ENCODE results near the gene SMTNL1. TPM values are rescaled to one million over a fixed set of nuclear protein-coding genes. Genes with fewer than 3 reads are reported as not detected.

Gene SMTNL1
- not detected for total RNA-seq
- under 1 TPM in 2 of 3 donors, not detected in 1; 0.12 to 0.37 TPM for polyA plus RNA-seq
- total RNA-seq: 0 to 0.15 (median 0) reads per million in 6 experiments

GRCh38 chr11:57536947-57537619, at the start of gene SMTNL1:
TSS of gene SMTNL1 (plus strand) at chr11:57537595. CDS start at chr11:57542643, 5,048 bp downstream.
- Mint-ChIP-seq H3K9me3 (no peaks in the 10 kb centered on the region), H3K27ac (peak within 1 kb of the TSS in 1 of 10 donors; percentile 79), H3K4me3 (no peak within 1 kb of the TSS), H3K4me1 (peaks cover under 1 to 3% (median under 1%) of the 10 kb centered on the region in 4 donors), H3K36me3 (peaks cover 0 to 6% (median 3%) of the 10 kb centered on the region in 3 donors), H3K27me3 (no peaks in the 10 kb centered on the region)
- DNase-seq (no peak), ATAC-seq (no peak)
- POLR2A ChIA-PET: interaction anchor here (0.6 kb wide), 1 partner anchor 195 kb away, joined by 6 read pairs; no protein-coding TSS in a partner anchor

- DNase-seq: no peak
- Mint-ChIP-seq H3K9me3 (no peaks in the 10 kb centered on the region), H3K4me3 (no peak overlapping the region), H3K36me3 (peaks cover 23 to 69% (median 55%) of the 10 kb centered on the region in 3 donors), H3K27ac (no peak overlapping the region), H3K27me3 (peaks cover 8 to 40% (median 25%) of the 10 kb centered on the region in 5 donors), H3K4me1 (peaks cover 0 to 17% (median 3%) of the 10 kb centered on the region in 4 donors)
- POLR2A ChIA-PET: no interaction called here
- ATAC-seq: no peak
Observed at GRCh38 chr11:57487920-57488659, 49.3 kb upstream of the SMTNL1 start.

GRCh38 chr11:57490456-57491248, 46.7 kb upstream of the SMTNL1 start:
- Mint-ChIP-seq H3K36me3 (peaks cover 21 to 54% (median 41%) of the 10 kb centered on the region in 3 donors), H3K27me3 (peaks cover 4 to 27% (median 17%) of the 10 kb centered on the region in 5 donors), H3K9me3 (no peaks in the 10 kb centered on the region), H3K27ac (no peak overlapping the region), H3K4me1 (peaks cover 0 to 5% (median 0%) of the 10 kb centered on the region in 4 donors), H3K4me3 (no peak overlapping the region)
- POLR2A ChIA-PET: interaction anchor here (1.0 kb wide), 1 partner anchor 40 kb away, joined by 5 read pairs; the partner anchor contains the start of gene TIMM10
- no peak for ATAC-seq
- DNase-seq: no peak

GRCh38 chr11:57491371-57492061, 45.9 kb upstream of the SMTNL1 start:
- no peaks in the 10 kb centered on the region for H3K9me3 Mint-ChIP-seq
- ATAC-seq (peak; percentile 40 to 59), DNase-seq (peak in 7 of 10 donors; percentile 31 to 68 (median 41))
- peaks cover 0 to 5% (median 0%) of the 10 kb centered on the region in 4 donors for H3K4me1 Mint-ChIP-seq
- no peak overlapping the region for H3K4me3 Mint-ChIP-seq
- H3K27me3 Mint-ChIP-seq: peaks cover 4 to 23% (median 17%) of the 10 kb centered on the region in 5 donors
- no peak overlapping the region for H3K27ac Mint-ChIP-seq
- POLR2A ChIA-PET: interaction anchor here (0.6 to 1.0 kb wide), 2 partner anchors 32 to 39 kb away, joined by 3 to 5 read pairs; partner anchors contain the start of gene TIMM10
- peaks cover 18 to 52% (median 37%) of the 10 kb centered on the region in 3 donors for H3K36me3 Mint-ChIP-seq

- H3K36me3 Mint-ChIP-seq: peaks cover 2 to 50% (median 19%) of the 10 kb centered on the region in 3 donors
- peak; percentile 60 to 87 (median 74) for DNase-seq
- peak; percentile 95 to 99 for ATAC-seq
- H3K27me3 Mint-ChIP-seq: peaks cover 0 to 5% (median 2%) of the 10 kb centered on the region in 5 donors
- POLR2A ChIA-PET: interaction anchor here (0.6 to 2.5 kb wide), 6 partner anchors 13 to 45 kb away, joined by 3 to 39 read pairs (median 4); partner anchors contain the start of gene TIMM10
- H3K4me1 Mint-ChIP-seq: peaks cover 0 to under 1% (median 0%) of the 10 kb centered on the region in 4 donors
- no peak overlapping the region for H3K4me3 Mint-ChIP-seq
- H3K27ac Mint-ChIP-seq: peak overlapping the region in 1 of 10 donors; percentile 48
- H3K9me3 Mint-ChIP-seq: no peaks in the 10 kb centered on the region
Observed at GRCh38 chr11:57493507-57494503, 43.6 kb upstream of the SMTNL1 start.

GRCh38 chr11:57496109-57496820, 41.1 kb upstream of the SMTNL1 start:
- peaks cover 0 to 10% (median 6%) of the 10 kb centered on the region in 4 donors for H3K4me1 Mint-ChIP-seq
- peak in 1 of 10 donors; percentile 13 for DNase-seq
- no peaks in the 10 kb centered on the region for H3K9me3 Mint-ChIP-seq
- H3K36me3 Mint-ChIP-seq: peaks cover 0 to 38% (median 7%) of the 10 kb centered on the region in 3 donors
- H3K4me3 Mint-ChIP-seq: no peak overlapping the region
- H3K27me3 Mint-ChIP-seq: no peaks in the 10 kb centered on the region
- peak overlapping the region in 2 of 10 donors; percentile 43 to 57 for H3K27ac Mint-ChIP-seq
- POLR2A ChIA-PET: no interaction called here
- ATAC-seq: no peak

- POLR2A ChIA-PET: interaction anchor here (1.0 kb wide), 1 partner anchor 33 kb away, joined by 5 read pairs; the partner anchor contains the start of gene TIMM10
- H3K27ac Mint-ChIP-seq: peak overlapping the region in 2 of 10 donors; percentile 34 to 43
Observed at GRCh38 chr11:57497303-57498247, 39.8 kb upstream of the SMTNL1 start.

GRCh38 chr11:57498540-57498939, 38.9 kb upstream of the SMTNL1 start:
- peaks cover 0 to 10% (median 7%) of the 10 kb centered on the region in 4 donors for H3K4me1 Mint-ChIP-seq
- POLR2A ChIA-PET: no interaction called here
- DNase-seq (peak in 1 of 10 donors; percentile 19), ATAC-seq (no peak)
- no peaks in the 10 kb centered on the region for H3K27me3 Mint-ChIP-seq
- no peak overlapping the region for H3K4me3 Mint-ChIP-seq
- peaks cover 0 to 45% (median 7%) of the 10 kb centered on the region in 3 donors for H3K36me3 Mint-ChIP-seq
- no peak overlapping the region for H3K27ac Mint-ChIP-seq
- no peaks in the 10 kb centered on the region for H3K9me3 Mint-ChIP-seq

More at GRCh38 chr11:57497303-57498247, 39.8 kb upstream of the SMTNL1 start:
- no peak for ATAC-seq
- H3K4me1 Mint-ChIP-seq: peaks cover 0 to 10% (median 7%) of the 10 kb centered on the region in 4 donors
- DNase-seq: peak in 1 of 10 donors; percentile 35
- H3K36me3 Mint-ChIP-seq: peaks cover 0 to 42% (median 7%) of the 10 kb centered on the region in 3 donors
- no peaks in the 10 kb centered on the region for H3K27me3 Mint-ChIP-seq
- no peaks in the 10 kb centered on the region for H3K9me3 Mint-ChIP-seq
- no peak overlapping the region for H3K4me3 Mint-ChIP-seq

- Mint-ChIP-seq H3K4me1 (peaks cover 0 to 10% (median 7%) of the 10 kb centered on the region in 4 donors), H3K36me3 (peaks cover 0 to 46% (median 7%) of the 10 kb centered on the region in 3 donors), H3K27me3 (no peaks in the 10 kb centered on the region), H3K27ac (no peak overlapping the region), H3K4me3 (no peak overlapping the region), H3K9me3 (no peaks in the 10 kb centered on the region)
- DNase-seq (peak in 2 of 10 donors; percentile 14 to 62), ATAC-seq (peak in 1 of 2 donors; percentile 65)
- POLR2A ChIA-PET: interaction anchor here (0.5 to 1.5 kb wide), 2 partner anchors 8 to 16 kb away, joined by 3 read pairs; partner anchors contain the start of gene SLC43A1
Observed at GRCh38 chr11:57499413-57499982, 37.9 kb upstream of the SMTNL1 start.

Measured in naive thymus-derived CD8-positive, alpha-beta T cell (primary cell).